ENCODE results near the gene MED10. TPM values are rescaled to one million over a fixed set of nuclear protein-coding genes. Genes with fewer than 3 reads are reported as not detected.

The MED10 gene
- total and polyA plus RNA-seq, 2 donors (not counting 1 experiment from before 2014, with no cell fraction given) = 49.9 to 50.9 TPM

DNA sequence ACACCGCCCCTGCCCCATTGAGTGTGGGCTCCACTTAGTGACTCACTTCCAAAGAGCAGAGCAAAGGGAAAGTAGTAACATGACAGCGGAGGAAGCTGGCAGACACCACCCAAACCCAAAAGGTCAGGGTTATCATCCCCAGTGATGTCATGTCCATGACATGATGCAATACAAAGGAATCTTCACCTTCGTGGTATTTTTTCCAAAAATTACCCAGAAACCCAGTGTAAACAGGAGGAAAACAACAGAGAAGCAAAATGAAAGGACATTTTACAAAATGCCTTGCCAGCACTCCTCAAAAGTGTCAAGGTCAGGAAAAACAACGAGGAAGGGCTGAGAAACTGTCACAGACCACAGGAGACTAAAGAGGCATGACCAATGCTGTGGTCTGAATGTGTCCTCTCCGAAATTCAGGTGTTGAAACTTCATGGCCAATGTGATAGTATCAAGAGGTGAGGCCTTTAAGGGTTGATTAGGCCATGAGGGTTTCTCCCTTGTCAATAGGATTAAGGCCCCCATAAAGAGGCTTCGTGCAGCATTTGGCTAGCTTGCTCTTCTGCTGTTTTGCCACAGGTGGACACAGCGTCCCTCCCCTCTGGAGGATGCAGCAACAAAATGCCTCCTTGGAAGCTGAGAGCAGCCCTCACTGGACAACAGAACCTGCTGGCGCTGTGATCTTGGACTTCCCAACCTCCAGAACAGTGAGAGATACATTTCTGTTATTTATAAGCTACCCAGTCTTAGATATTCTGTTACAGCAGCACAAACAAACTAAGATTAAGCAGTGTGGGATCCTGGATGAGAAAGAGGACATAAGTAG lies 30.5 kb upstream of the MED10 start:
- H3K4me1 Mint-ChIP-seq = no peaks in the 10 kb centered on the region
- no peak overlapping the region for H3K27ac Mint-ChIP-seq
- no peak for TF ChIP-seq EZH2 (IDR thresholded peaks at IDR 0.05; ENCODE audit: borderline replicate concordance, insufficient read depth, low read depth, low read length, poor library complexity, severe bottlenecking)

DNA sequence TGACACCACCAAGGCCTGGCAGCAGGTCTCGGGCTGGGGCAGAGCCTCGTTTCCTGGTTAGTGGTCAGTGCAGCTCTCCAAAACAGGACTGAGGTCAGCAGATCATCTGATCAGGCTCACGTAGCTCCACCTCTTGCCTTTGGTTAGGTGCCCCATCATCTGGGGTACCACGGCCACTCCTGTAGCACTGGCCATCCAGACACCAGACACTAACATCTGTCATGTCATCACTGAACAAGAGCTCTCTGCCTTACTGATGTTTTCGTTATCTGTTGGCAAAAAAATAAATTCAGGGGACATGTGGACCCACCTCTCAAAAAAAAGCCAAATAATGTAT lies 29.9 kb upstream of the MED10 start:
- no peak for DNase-seq
- CTCF ChIA-PET = no interaction called here
- no peak overlapping the region for H3K27ac ChIP-seq (ENCODE audit: low read length in 2 of 2)
- H3K9ac ChIP-seq (ENCODE audit: low read length) = no peak overlapping the region
- H3K27me3 Mint-ChIP-seq = peaks cover 23% of the 10 kb centered on the region
- intact Hi-C loops (cut with micrococcal nuclease) = no loop called here
- POLR2A ChIA-PET = no interaction called here
- no peak for ATAC-seq (ENCODE audit: low read depth)
- no peak overlapping the region for H3K4me3 Mint-ChIP-seq
- peaks cover 3% of the 10 kb centered on the region for H3K9me3 Mint-ChIP-seq (ENCODE audit: insufficient read depth)
- H3K9me3 ChIP-seq (ENCODE audit: control extremely low read depth in 1 of 3, control insufficient read depth in 2 of 3, insufficient read depth in 1 of 3, low read length in 2 of 3) = peaks cover 0 to 3% (median 0%) of the 10 kb centered on the region in 3 donors
- H3K4me2 ChIP-seq (replicated peaks; ENCODE audit: low read depth, low read length, poor library complexity, severe bottlenecking) = no peak overlapping the region
- no peaks in the 10 kb centered on the region for H3K4me1 ChIP-seq (ENCODE audit: control insufficient read depth in 2 of 2, insufficient read depth in 2 of 2, low read length in 2 of 2)
- H3K27me3 ChIP-seq (replicated peaks in 1 of 4; ENCODE audit: control extremely low read depth in 1 of 4, control insufficient read depth in 3 of 4, insufficient read depth in 4 of 4, low read length in 3 of 4) = peaks cover 0 to 3% (median 1%) of the 10 kb centered on the region in 4 experiments
- H3K36me3 ChIP-seq (replicated peaks in 1 of 2; ENCODE audit: control extremely low read depth in 1 of 2, control insufficient read depth in 1 of 2, extremely low read depth in 1 of 2, insufficient read depth in 2 of 2, low read length in 1 of 2) = no peaks in the 10 kb centered on the region
- H3K4me3 ChIP-seq (ENCODE audit: control extremely low read depth in 1 of 5, extremely low read depth in 1 of 5, insufficient read depth in 1 of 5, low read depth in 2 of 5, low read length in 4 of 5) = no peak overlapping the region
- WGBS (ENCODE audit: insufficient coverage) = 86% methylated on average over 5 of the region's 5 CpGs
- no peaks in the 10 kb centered on the region for H3K4me1 Mint-ChIP-seq
- H3K27ac Mint-ChIP-seq = no peak overlapping the region
- H3K79me2 ChIP-seq (ENCODE audit: control insufficient read depth, insufficient read depth, low read length) = no peaks in the 10 kb centered on the region
- H4K20me1 ChIP-seq (ENCODE audit: control insufficient read depth, insufficient read depth, low read length, poor library complexity, severe bottlenecking) = no peaks in the 10 kb centered on the region
- no peak overlapping the region for H2AFZ ChIP-seq (ENCODE audit: insufficient read depth, low read depth, low read length, poor library complexity, severe bottlenecking)
- no peak for TF ChIP-seq EZH2 (IDR thresholded peaks at IDR 0.05; ENCODE audit: borderline replicate concordance, insufficient read depth, low read depth, low read length, poor library complexity, severe bottlenecking)
- TF ChIP-seq, protein P1, sequence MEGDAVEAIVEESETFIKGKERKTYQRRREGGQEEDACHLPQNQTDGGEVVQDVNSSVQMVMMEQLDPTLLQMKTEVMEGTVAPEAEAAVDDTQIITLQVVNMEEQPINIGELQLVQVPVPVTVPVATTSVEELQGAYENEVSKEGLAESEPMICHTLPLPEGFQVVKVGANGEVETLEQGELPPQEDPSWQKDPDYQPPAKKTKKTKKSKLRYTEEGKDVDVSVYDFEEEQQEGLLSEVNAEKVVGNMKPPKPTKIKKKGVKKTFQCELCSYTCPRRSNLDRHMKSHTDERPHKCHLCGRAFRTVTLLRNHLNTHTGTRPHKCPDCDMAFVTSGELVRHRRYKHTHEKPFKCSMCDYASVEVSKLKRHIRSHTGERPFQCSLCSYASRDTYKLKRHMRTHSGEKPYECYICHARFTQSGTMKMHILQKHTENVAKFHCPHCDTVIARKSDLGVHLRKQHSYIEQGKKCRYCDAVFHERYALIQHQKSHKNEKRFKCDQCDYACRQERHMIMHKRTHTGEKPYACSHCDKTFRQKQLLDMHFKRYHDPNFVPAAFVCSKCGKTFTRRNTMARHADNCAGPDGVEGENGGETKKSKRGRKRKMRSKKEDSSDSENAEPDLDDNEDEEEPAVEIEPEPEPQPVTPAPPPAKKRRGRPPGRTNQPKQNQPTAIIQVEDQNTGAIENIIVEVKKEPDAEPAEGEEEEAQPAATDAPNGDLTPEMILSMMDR (IDR thresholded peaks at IDR 0.05) = no peak

More for the DNA sequence above, 30.5 kb upstream of the MED10 start:
- peaks cover 3% of the 10 kb centered on the region for H3K9me3 Mint-ChIP-seq (ENCODE audit: insufficient read depth)
- DNase-seq = no peak
- ChIA-PET CTCF (no interaction called here), POLR2A (no interaction called here)
- Histone ChIP-seq H3K79me2 (ENCODE audit: control insufficient read depth, insufficient read depth, low read length) (no peaks in the 10 kb centered on the region), H3K27ac (ENCODE audit: low read length in 2 of 2) (no peak overlapping the region), H3K9ac (ENCODE audit: low read length) (no peak overlapping the region), H3K4me3 (ENCODE audit: control extremely low read depth in 1 of 5, extremely low read depth in 1 of 5, insufficient read depth in 1 of 5, low read depth in 2 of 5, low read length in 4 of 5) (no peak overlapping the region), H2AFZ (ENCODE audit: insufficient read depth, low read depth, low read length, poor library complexity, severe bottlenecking) (no peak overlapping the region), H3K27me3 (replicated peaks in 1 of 4; ENCODE audit: control extremely low read depth in 1 of 4, control insufficient read depth in 3 of 4, insufficient read depth in 4 of 4, low read length in 3 of 4) (peaks cover 0 to 3% (median 1%) of the 10 kb centered on the region in 4 experiments), H3K4me1 (ENCODE audit: control insufficient read depth in 2 of 2, insufficient read depth in 2 of 2, low read length in 2 of 2) (no peaks in the 10 kb centered on the region), H4K20me1 (ENCODE audit: control insufficient read depth, insufficient read depth, low read length, poor library complexity, severe bottlenecking) (no peaks in the 10 kb centered on the region), H3K9me3 (ENCODE audit: control extremely low read depth in 1 of 3, control insufficient read depth in 2 of 3, insufficient read depth in 1 of 3, low read length in 2 of 3) (peaks cover 0 to 3% (median 0%) of the 10 kb centered on the region in 3 donors), H3K4me2 (replicated peaks; ENCODE audit: low read depth, low read length, poor library complexity, severe bottlenecking) (no peak overlapping the region), H3K36me3 (replicated peaks in 1 of 2; ENCODE audit: control extremely low read depth in 1 of 2, control insufficient read depth in 1 of 2, extremely low read depth in 1 of 2, insufficient read depth in 2 of 2, low read length in 1 of 2) (no peaks in the 10 kb centered on the region)
- no peak for ATAC-seq (ENCODE audit: low read depth)
- 83% methylated on average over 7 of the region's 8 CpGs for WGBS (ENCODE audit: insufficient coverage)
- intact Hi-C loops (cut with micrococcal nuclease) = no loop called here
- peaks cover 23% of the 10 kb centered on the region for H3K27me3 Mint-ChIP-seq
- no peak overlapping the region for H3K4me3 Mint-ChIP-seq
